ENCODE results near the gene NDRG4.

DNA sequence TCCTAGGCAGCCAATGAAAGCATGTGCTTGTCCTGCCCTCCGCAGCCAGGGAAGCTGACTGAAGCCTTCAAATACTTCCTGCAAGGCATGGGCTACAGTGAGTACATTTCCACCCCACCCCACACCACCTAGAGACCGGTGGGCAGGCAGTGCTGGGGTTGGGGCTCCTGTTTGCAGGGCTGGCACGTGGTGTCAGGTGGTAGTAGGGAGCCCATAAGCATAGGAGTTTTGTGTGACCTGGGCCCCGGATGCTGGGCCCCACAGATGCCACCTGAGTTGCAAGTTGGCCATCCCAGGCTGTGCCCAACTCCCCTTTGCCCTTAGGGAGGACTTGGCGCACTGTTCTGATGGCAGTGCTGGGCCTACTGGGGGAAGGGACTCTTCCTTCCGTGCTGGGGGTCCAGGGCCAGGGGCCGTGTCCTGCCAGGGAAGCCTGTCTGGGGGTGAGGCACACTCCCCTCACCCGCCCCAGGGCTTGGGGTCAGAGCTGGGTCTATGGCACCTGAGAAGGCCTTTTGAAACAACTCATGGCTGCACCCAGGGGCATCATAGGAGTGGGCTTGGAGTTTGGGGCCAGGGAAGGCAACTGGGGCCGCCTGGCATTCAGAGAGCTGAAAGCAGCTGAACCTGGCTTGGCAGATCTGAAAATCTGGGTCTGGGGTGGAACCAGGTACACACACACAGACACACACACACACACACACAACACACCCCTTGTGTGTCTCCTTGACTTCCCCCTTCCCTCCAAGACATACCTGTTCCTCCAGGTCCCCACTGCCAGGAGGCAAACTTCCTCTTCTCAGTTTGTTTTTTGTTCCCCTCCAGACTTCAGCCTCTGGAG is 9.5 kb downstream of the NDRG4 start:
- TF ChIP-seq, protein P1, sequence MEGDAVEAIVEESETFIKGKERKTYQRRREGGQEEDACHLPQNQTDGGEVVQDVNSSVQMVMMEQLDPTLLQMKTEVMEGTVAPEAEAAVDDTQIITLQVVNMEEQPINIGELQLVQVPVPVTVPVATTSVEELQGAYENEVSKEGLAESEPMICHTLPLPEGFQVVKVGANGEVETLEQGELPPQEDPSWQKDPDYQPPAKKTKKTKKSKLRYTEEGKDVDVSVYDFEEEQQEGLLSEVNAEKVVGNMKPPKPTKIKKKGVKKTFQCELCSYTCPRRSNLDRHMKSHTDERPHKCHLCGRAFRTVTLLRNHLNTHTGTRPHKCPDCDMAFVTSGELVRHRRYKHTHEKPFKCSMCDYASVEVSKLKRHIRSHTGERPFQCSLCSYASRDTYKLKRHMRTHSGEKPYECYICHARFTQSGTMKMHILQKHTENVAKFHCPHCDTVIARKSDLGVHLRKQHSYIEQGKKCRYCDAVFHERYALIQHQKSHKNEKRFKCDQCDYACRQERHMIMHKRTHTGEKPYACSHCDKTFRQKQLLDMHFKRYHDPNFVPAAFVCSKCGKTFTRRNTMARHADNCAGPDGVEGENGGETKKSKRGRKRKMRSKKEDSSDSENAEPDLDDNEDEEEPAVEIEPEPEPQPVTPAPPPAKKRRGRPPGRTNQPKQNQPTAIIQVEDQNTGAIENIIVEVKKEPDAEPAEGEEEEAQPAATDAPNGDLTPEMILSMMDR (IDR thresholded peaks at IDR 0.05): no peak
- TF ChIP-seq POLR2A (IDR thresholded peaks at IDR 0.05) (no peak), EP300 (IDR thresholded peaks at IDR 0.05) (no peak), POLR2AphosphoS5 (IDR thresholded peaks at IDR 0.05) (no peak)

Data from gastroesophageal sphincter (tissue), 3 donors.